ENCODE results near the gene ARTN.

GRCh38 chr1:43973981-43974442 is 40.4 kb downstream of the ARTN start:
- no peak for TF ChIP-seq CTCF (IDR thresholded peaks at IDR 0.05)
- no peak for TF ChIP-seq POLR2A (IDR thresholded peaks at IDR 0.05)
